ENCODE measurements around the gene MTMR10.

Gene MTMR10

DNA sequence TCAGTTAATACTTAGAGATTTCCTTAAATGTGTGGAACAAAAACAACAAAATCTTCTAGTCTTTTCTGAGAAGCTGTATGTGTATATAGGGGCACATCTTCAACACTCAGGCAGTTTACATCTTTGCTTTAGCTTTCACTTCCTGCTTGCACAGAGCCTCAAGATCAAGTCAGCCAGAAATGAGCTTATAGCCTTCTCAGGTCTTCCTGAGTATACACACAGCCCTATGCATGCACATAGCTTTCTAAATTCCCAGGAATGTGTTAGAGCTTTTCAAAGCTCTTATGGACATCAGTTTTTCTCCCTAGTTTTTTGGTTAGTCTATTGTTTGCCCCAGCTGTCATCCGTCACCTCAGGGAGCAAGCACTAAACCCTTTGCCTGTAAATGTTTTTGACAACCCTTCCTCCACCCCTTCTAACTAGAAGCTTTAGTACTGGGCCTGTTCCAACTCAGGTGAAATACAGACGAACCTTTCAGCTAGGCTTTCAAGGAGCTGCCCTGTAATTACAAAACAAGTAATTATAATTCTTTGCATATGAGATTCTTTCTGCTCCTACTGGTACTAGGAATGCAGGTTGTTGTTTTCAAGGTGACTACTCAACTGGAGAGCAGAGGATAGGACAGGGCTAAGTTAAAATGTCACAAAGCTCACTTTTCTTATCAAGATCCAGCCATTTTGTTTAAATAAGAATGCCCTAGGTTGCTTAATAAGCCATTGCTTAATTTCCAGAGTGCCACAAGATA, 22.6 kb upstream of the MTMR10 start:
- no peak for FAIRE-seq
- no peak for DNase-seq (ENCODE audit: low spot score)

DNA sequence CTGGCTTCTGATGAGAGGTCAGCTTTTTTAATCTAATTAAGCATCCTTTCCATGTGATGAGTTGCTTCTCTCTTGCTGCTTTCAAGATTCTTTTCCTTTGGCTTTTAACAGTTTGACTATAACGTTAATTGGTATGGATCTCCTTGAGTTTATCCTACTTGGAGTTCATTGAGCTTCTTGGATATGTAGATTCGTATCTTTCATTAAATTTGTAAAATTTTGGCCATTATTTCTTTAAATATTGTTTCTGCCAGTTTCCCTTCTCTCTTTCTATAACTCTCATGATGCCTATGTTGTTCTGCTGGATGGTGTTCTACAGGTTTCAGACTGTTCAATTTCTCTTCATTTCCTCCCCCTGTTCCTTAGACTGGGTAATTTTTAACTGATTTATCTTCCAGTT, 21.0 kb upstream of the MTMR10 start:
- no peak for FAIRE-seq

DNA sequence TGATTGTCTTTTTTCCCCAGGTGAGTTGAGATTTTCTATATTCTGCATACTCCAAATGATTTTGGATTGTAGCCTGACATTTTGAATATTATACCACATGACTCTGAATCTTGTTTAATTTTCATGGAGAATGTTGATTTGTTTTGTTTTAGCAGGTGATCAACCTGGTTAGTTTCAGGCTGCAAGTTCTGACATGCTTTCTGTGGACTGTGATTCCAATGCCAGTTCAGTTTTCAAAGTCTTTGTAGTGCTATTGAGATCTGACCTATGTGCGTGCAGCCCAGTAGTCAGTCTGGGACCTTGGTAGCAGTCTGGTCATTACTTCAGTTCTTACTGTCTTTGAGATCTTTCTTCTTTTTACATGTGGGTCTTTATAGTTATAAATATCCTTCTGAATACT, 18.6 kb upstream of the MTMR10 start:
- no peak for FAIRE-seq
- DNase-seq (ENCODE audit: low spot score) = no peak

More for the DNA sequence above, 21.0 kb upstream of the MTMR10 start:
- DNase-seq (ENCODE audit: low spot score) = no peak

DNA sequence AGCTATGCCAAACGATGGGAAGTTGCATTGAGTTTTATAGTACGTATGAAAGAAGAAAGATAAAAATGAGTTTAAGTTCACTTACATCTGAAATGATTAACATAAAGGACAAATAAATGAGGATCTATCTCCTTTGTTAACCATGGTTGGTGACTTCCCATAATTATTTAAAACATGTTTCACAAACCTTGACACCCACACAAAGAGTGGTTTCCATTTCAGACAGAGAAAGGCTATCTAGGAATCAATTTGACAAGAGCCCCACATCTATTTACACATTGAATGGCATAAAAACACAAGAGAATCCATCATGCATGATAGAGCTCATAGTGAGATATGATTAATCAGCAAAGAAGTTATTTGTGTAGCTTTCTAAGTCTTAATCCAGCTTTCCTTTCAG, 14.2 kb upstream of the MTMR10 start:
- DNase-seq (ENCODE audit: low spot score) (no peak), FAIRE-seq (no peak)

DNA sequence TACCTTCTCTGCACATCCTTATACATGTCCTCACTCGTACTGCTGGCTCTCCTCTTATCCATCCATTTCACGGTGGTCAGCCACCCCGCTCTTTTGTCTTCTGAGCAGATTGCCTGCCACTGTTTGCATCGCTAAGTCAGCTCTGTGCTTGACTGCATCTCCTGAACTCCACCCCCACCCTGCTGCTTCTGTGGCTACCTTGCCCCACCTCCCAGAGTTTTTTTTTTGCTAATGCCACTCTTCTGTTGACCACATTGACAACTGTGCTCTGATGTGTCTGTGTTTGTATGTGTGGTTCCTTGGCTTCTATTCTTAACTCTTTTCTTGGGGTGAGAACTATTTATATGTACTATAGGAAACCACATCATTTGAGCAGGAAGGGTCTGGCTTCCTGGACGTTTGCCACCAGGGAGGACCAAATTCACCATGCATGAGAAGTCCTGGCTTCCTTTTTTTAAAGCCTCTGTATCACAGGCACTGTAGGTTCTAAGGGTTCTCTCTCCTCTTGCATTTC, 12.8 kb upstream of the MTMR10 start:
- FAIRE-seq = no peak
- DNase-seq (ENCODE audit: low spot score) = no peak

DNA sequence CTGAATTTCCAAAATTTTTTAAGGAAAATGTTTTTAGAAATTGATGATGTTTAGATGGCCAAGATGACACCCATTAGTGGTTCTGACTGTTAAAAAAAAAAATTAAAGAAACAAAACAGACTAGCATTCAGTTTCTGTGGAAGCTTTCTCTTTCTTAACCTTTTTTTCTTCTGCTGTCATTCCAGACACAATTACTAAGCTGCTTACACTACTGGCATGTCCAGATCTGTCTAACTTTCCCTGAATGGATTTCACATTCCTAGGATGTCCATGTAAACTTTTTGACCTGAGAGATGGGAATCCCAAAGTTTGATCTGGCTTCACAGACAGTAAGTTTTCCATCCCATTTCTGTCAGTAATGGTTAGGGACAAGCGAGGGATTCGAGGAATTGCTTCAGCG, 10.3 kb upstream of the MTMR10 start:
- FAIRE-seq (no peak), DNase-seq (ENCODE audit: low spot score) (no peak)

DNA sequence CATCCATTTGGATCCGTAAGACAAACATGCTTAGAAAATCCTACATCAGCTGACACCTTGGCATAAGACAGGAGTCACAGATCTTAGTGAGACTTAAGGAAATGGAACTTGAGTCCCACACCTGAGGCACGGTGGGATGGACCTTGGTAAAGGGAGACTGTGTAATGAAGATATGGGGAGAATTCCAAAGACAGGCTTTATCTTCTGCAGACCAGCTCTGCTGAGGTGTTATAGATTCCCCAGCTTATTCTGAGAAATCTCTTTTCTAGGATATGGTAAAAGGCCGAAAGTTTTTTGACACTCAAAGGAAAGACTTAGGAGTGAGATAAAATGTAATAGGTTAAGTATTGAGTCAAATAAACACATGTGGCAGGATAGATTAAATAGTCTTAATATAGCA, 8.3 kb upstream of the MTMR10 start:
- DNase-seq (ENCODE audit: low spot score) = no peak
- FAIRE-seq = no peak

DNA sequence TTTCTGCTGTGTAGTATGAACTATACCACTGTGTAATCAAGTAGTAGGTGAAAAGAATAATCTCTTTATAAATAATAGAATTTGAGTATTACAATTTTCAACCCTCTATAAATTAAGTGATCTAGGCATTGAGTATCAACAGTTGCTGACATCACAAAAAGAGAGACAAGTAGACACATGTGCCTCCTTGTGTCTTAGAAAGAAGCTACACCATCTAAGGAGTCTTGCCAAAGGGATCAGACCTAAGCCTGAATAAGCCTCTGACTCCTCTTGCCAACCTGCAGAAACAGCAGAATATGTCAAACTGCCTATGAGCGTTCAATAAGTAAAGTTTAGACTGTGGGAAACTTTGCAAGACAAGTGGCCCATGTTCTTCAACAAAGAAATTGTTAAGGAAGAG, 5.8 kb upstream of the MTMR10 start:
- DNase-seq (ENCODE audit: low spot score) = no peak
- no peak for FAIRE-seq

DNA sequence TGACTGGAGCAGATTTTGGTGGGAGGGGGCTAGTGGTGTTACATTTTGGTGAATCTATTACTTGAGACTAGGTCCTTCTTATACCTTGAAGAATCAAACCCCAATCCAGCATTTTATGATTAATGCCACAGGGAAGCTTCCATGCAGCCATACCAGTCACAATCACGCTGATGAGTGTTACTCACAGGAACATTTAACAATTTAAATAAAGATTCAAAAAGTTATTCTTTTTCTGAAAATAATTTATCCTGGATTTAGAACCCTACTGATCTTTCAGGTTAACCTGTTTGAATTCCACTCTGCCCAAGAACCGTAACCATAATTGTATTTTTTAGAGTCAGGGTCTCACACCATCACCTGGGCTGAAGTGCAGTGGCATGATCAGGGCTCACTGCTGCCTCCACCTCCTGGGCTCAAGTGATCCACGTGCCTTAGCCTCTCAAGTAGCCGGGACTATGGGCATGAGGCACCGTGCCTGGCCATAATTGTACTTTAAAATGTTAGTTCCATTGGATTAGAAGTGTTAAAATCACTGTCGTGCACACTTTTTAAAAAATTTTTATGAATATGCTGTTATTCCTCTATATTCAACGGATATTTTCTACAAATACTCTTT, 929 bp upstream of the MTMR10 start:
- FAIRE-seq = no peak
- DNase-seq (ENCODE audit: low spot score) = no peak

DNA sequence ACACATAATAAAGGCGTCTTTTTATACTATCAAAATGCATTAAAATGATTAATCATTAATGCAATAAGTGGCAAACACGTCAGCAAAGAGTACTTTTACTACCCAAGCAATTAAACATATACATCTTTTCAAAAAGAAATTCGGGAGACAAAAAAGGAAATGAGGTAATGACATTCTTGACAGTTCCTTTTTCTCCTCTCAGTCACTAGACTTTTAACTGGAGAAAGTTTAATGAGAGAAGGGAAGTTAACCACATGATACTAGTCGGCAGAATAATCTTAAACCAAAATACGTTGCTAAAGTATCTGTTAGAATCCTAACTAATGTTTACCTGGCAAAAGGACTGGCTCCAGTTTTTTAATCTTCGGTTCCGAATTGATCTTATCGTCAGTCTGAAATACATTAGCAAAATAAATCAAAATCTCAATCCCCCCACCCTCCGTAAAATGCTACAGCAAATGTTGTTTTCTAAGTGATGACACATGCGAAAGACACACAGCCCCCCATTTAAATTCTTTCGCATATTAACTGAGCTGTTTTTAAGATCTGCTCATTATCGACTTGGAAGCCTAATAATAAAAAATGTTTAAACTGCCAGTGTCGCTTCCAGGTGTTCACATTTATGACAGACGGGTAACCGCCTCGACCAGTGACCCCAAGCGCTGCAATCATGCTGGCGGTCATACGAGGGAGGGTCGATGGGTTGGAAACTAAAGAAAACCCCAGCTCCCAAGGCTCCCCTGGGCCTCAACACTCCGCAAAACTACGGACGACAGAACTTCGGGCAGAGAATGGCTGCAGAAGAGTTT, 778 bp downstream of the MTMR10 start:
- FAIRE-seq (no peak), DNase-seq (ENCODE audit: low spot score) (no peak)

DNA sequence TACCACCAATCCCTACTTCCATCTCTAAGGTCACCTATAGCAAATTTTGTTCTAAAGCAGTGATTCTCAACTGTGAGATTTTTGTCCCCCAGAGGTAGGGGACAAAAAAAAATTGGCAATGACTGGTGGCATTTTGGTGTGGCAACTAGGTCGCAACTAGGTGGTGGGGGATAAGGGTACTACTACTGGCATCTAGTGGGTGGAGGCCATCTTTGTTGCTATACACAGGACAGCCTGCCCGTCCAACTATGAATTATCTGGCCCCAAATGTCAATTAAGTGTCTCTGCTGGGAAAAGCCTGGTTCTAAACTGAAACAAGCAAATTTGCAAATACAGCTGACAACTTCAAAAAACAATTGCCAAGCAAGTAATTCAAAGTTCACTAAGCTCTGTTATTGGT, 1.4 kb downstream of the MTMR10 start:
- DNase-seq (ENCODE audit: low spot score) = peak; percentile 16
- FAIRE-seq = no peak

DNA sequence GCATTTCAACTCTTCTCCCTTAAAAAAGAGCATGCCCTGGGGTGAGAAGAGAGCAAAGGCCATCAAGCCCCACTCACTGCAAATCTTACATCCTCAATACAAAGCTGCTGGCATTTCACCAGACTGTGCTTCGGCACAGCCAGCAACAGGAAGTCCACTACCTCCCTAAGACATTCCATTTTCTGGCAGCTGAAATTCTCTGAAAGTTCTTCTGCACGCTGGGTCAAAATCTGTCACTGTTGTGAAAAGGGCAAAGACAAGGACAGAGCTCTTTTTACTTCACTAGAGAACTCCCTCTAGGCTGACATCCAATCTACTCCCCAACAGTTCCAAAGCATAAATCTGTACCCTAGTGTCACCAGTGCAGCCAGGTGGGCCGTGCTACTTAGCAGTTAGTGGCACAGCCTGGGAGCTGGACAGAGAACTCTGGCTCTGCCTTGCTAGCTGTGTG, 6.3 kb downstream of the MTMR10 start:
- no peak for FAIRE-seq

DNA sequence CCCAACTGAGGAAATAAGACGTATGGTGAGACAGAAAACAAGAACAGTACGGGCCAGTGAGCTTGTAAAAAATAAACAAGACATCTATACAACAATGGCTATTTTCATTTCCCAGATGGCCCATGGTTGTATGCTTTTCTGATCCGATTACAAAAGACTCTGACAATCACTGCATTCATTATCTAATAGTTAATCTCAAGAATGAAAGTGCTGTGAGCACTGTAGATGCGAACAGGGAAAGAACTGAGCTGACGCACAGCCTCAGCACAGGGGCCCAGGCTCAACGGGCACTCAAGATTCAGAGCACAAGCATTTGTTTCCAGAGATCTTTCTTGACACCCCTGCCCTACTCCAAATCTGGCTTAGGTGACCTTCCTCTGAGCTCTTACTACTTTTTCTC, 6.9 kb downstream of the MTMR10 start:
- no peak for DNase-seq (ENCODE audit: low spot score)
- no peak for FAIRE-seq

More for the DNA sequence above, 6.3 kb downstream of the MTMR10 start:
- DNase-seq (ENCODE audit: low spot score) = no peak

DNA sequence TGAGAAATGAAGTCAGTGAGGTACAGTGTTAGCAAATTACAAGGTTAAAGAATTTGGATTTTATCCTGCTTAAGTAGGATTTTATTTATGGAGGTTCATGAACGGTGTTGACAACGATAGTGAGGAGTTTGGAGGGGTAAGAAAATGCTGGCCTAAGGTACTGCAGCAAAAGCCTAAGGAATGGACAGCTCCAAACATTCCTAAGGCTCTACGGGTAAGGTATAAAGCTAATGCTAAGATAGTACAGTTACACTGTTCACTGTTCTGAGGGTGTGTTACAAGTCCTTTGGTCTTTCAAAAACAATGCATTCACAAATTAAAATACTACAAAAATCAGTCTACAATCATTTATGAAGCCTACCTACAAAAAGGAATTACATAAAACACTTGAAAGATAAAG, 7.3 kb downstream of the MTMR10 start:
- no peak for FAIRE-seq

DNA sequence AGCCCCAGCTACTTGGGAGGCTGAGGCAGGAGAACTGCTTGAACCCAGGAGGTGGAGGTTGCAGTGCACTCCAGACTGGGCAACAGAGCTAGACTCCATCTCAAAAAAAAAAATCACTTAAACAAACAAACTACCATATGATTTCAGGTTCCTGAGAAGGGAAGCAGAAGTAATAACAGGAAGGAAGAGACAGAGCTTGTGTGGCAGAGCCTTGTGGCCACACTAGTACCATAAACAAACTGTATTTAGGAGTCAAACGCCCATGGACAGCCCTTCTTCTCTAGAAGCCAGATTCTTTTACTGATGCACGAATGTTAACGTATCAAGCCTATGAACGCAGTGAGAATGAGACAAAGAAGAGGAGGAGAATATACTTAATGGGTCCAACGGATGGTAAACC, 12.0 kb downstream of the MTMR10 start:
- DNase-seq (ENCODE audit: low spot score) (no peak), FAIRE-seq (no peak)

More for the DNA sequence above, 7.3 kb downstream of the MTMR10 start:
- DNase-seq (ENCODE audit: low spot score) = no peak

DNA sequence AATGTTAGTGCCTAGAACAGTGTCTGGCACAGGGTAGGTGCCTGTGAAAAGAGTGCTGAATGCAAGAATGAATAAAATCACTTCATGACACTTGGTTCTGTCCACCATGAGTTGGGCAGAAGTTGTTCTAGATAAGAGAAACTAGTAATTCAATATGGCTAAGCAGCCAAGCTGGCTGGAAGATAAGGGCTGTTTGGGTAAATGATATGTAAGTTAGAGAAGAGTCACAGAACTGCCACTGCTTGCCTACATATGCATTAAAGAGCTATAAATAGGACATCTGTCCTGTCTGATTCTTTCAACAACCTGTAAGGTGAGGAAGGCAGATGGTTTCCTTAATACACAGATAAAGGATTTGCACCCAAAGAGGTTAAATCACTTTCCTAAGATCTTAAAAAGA, 13.1 kb downstream of the MTMR10 start:
- FAIRE-seq = no peak
- DNase-seq (ENCODE audit: low spot score) = no peak

DNA sequence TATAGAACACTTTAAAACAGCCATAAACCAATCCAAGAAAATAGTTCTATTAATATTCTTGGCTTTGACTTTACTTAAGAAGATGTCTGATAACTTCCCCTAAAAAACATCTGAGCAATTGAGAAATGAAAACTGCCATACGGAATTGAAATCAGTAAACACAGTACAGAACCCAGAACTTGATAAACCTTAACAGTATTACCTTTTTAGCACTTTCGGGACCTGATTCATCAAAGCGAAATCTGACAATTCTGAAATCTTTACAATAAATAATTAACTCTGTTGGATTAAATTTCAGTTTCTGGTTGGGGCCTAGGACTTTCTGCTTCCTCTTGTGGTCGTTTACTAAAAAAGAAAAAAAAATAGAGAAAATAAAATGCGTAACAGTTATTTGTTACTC, 17.3 kb downstream of the MTMR10 start:
- DNase-seq (ENCODE audit: low spot score) (no peak), FAIRE-seq (no peak)

DNA sequence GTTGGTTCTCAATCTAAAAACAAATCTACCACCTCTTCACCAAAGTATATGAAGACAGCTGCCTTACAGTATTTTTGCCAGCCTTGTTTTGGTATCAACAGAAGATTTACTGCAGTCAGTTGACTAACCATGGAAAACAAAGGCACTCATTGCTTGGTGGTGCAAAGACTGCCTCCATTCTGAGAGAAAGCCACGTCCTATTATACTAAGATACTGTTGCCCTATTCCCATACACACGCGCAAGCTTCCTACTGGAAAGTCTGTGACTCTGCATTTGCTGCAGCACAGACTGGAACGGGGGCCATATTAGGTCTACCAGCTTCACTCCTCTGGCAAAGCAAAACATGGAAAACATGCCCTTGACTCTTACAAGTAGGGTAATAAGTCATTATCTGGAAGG, 18.0 kb downstream of the MTMR10 start:
- DNase-seq (ENCODE audit: low spot score) (no peak), FAIRE-seq (no peak)

DNA sequence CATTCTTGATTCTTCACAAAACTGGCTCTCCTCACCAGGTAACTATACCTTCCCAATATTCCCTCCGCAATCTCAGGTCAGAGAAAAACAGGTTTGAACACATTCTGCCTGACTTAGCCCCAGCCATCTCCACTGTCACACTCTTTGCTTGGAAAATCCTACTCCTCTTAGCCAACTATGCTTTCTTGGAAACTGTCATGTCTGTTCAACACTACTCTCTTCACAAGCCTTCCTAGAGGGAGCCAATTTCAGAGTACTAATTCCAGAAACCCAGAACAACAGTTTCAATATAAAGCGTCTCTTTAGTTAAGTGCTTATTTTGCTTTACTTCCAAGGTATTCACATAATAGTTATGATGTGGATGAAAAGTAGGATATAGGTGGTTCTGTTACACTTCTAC, 21.7 kb downstream of the MTMR10 start:
- no peak for DNase-seq (ENCODE audit: low spot score)
- no peak for FAIRE-seq

DNA sequence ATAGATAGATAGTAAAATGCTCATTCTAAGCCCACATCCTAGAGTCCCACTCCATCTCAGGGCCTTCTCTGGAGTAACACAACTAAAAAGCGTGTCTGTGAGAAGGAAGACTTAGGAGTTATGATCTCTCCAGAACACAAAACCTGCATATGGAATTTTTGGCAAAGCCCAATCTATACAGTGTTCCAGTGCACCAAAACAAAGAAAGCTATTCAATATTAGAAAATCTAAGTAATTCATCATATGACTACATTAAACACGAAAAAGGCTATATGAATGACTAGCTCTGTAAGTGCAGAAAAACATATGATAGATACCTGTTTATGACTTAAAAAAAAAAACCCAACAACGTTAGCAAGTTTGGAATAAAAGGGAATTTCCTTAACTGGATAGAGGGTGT, 27.7 kb downstream of the MTMR10 start:
- no peak for FAIRE-seq

DNA sequence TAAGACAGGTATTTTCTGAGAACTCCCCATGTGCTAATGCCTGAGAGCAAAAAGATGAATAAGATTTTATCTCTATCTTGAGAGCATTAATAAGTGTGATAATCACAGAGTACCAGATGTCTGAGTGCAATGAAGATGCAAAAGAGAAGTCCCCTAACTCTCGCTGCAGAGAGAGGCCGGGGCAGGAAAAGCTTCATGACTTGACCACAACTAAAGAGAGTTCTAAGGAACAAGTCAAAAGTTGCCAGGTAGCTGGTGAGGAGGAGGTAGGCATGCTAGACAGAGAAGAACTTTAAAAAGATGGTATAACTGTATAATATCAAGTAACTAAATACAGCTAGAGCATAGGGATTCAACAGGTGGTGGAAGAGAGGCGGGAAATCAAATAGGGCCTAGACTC, 28.8 kb downstream of the MTMR10 start:
- FAIRE-seq = no peak
- DNase-seq (ENCODE audit: low spot score) = no peak

More for the DNA sequence above, 27.7 kb downstream of the MTMR10 start:
- no peak for DNase-seq (ENCODE audit: low spot score)

DNA sequence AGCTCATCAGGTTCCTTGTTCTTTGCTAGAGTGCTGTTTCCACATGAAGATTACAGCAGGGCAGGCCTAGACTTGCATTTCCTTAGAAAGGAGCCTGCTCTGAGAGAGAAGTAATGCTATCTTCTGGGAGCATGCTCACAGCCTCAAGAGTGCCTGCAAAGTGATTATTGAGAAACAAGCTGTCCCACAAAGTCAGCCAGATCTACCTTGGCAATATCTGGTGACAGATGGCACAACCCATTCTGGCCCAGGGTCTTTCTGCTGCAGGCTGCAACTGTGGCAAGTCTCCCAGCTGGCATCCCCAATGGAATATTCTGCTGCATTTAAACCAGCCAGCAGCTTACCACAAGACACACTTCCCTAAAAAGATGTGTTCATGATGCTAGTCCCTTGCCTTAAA, 29.3 kb downstream of the MTMR10 start:
- DNase-seq (ENCODE audit: low spot score) (no peak), FAIRE-seq (no peak)

All from urothelium cell line (cell line).